Right kidney (tissue), 1 donor: Measurements from ENCODE around the gene ADORA3.

ENCODE experiments used
- DNase-seq: peaks from one replicate; pipeline ENCODE4 v3.0.0-alpha.2; 2016

The ADORA3 gene

GRCh38 chr1:111507411-111508201 lies 4.2 kb upstream of the ADORA3 start:
- DNase-seq: peak; percentile 96

- DNase-seq: no peak
Measured at GRCh38 chr1:111506561-111506960, 3.1 kb upstream of the ADORA3 start.

- DNase-seq: no peak
Measured at GRCh38 chr1:111505641-111506119, 2.2 kb upstream of the ADORA3 start.

- no peak for DNase-seq
Measured at GRCh38 chr1:111504097-111504496, 664 bp upstream of the ADORA3 start.

GRCh38 chr1:111501645-111502044 lies 1.8 kb downstream of the ADORA3 start:
- no peak for DNase-seq

- no peak for DNase-seq
Measured at GRCh38 chr1:111499026-111499785, 4.2 kb downstream of the ADORA3 start.

GRCh38 chr1:111497592-111497991 lies 5.8 kb downstream of the ADORA3 start:
- no peak for DNase-seq

- DNase-seq: no peak
Measured at GRCh38 chr1:111496398-111496797, 7.0 kb downstream of the ADORA3 start.

GRCh38 chr1:111491070-111491469 lies 12.4 kb downstream of the ADORA3 start:
- no peak for DNase-seq

- no peak for DNase-seq
Measured at GRCh38 chr1:111490220-111490619, 13.2 kb downstream of the ADORA3 start.

- no peak for DNase-seq
Measured at GRCh38 chr1:111489604-111490003, 13.8 kb downstream of the ADORA3 start.

- DNase-seq: no peak
Measured at GRCh38 chr1:111488669-111489068, 14.8 kb downstream of the ADORA3 start.

GRCh38 chr1:111487133-111487532 lies 16.3 kb downstream of the ADORA3 start:
- no peak for DNase-seq

GRCh38 chr1:111486431-111486830 lies 17.0 kb downstream of the ADORA3 start:
- DNase-seq: no peak

GRCh38 chr1:111484391-111485026 lies 18.9 kb downstream of the ADORA3 start:
- no peak for DNase-seq

GRCh38 chr1:111483876-111484275 lies 19.6 kb downstream of the ADORA3 start:
- no peak for DNase-seq

- DNase-seq: no peak
Measured at GRCh38 chr1:111483166-111483565, 20.3 kb downstream of the ADORA3 start.

GRCh38 chr1:111481387-111482221 lies 21.8 kb downstream of the ADORA3 start:
- peak; percentile 41 for DNase-seq

GRCh38 chr1:111480674-111481073 lies 22.8 kb downstream of the ADORA3 start:
- no peak for DNase-seq

- DNase-seq: no peak
Measured at GRCh38 chr1:111476761-111477309, 26.6 kb downstream of the ADORA3 start.

- DNase-seq: no peak
Measured at GRCh38 chr1:111476214-111476613, 27.2 kb downstream of the ADORA3 start.

- DNase-seq: no peak
Measured at GRCh38 chr1:111475701-111476100, 27.7 kb downstream of the ADORA3 start.
